ENCODE measurements around the gene FAM83B.

GRCh38 chr6:54910431-54910884, 63.9 kb downstream of the FAM83B start:
- no peak for TF ChIP-seq EZH2 (IDR thresholded peaks at IDR 0.05; ENCODE audit: insufficient read depth, poor library complexity, severe bottlenecking)
- no peak for TF ChIP-seq EZH2phosphoT487 (IDR thresholded peaks at IDR 0.05; ENCODE audit: insufficient read depth, low read depth)
